GM08714 (cell line): Measurements from ENCODE around the gene TYW5.

Experiments used
- H3K4me3 ChIP-seq: fragments of 200-500 bp; sonication (Bioruptor generic); 2 replicates; pipeline ENCODE4 v1.5.1; 2014; ENCODE audit warnings: mild to moderate bottlenecking, low read length, inconsistent platforms
- ZNF274 ChIP-seq: IDR thresholded peaks from 2 replicates; pipeline ENCODE4 v1.6.1; 2012; ENCODE audit warnings: mild to moderate bottlenecking, low read depth, low read length

The TYW5 gene

GRCh38 chr2:199982126-199982843 is 27.0 kb upstream of the TYW5 start:
- no peak overlapping the region for H3K4me3 ChIP-seq
- no peak for TF ChIP-seq ZNF274

DNA sequence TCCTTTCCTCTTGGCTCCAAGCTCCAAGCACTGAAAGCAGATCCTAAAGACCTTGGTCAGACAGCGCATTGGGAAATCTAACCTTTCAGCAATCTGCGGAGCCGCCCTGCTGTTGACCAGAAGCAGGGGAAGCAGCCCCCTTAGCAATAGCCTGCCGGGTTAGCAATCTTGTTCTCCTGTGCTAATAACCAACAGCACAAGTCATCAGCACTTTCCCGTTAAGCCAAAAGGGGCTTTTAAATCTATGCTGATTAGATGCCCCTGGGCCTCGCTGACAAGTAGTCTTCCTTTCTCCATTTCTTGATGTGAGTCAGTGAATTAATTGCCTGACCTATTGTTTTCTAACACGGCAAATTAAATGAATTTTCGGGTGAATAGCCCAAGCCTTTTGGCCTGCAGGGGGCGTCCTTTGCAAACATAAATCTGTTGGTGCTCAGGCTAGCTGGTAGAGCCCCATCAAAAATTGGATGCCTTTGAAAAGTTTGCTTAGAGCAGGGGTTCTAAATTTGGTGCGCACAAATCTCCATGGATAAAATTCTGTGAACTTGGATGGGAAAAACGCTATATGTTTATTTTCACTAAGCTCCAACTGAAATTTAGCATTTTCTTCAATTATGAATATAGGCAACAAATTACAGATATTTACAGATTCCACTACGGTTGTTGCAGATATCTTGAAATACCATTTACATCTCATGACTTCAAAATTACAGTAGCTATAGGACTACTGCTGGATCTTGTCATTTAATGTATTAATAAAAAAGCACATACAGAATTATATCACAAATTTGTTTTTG is 24.7 kb upstream of the TYW5 start:
- no peak for TF ChIP-seq ZNF274
- no peak overlapping the region for H3K4me3 ChIP-seq

- no peak overlapping the region for H3K4me3 ChIP-seq
- TF ChIP-seq ZNF274: no peak
Observed at GRCh38 chr2:199979398-199979797, 24.1 kb upstream of the TYW5 start.

- no peak overlapping the region for H3K4me3 ChIP-seq
- TF ChIP-seq ZNF274: no peak
Observed at GRCh38 chr2:199977984-199978415, 22.7 kb upstream of the TYW5 start.

DNA sequence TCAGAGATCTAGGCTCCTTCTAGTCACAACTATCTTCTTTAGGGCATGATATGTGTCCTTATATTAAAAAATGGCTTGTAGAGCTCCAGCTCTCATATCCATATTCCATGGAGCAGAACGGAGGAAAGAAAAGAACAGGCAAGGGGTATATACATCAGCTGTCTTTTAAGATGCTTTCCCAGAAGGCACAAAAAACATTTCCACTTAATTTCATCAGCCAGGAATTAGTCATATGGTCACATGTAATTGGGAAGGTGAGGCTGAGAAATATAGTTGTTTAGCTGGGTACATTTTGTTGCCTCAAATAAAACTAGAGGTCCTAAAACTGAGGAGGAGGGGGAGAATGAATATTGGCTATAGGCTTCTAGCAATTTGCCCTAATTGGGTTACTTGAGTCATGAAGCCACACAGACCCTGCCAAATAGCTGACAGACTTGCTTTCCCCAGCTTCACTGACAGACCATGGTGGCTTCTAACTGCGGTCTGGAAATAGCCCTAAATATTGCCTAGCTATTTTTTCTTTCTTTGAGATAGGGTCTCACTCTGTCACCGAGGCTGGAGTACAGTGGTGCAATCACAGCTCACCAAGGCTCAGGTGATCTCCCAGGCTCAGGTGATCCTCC is 20.1 kb upstream of the TYW5 start:
- no peak overlapping the region for H3K4me3 ChIP-seq
- no peak for TF ChIP-seq ZNF274

DNA sequence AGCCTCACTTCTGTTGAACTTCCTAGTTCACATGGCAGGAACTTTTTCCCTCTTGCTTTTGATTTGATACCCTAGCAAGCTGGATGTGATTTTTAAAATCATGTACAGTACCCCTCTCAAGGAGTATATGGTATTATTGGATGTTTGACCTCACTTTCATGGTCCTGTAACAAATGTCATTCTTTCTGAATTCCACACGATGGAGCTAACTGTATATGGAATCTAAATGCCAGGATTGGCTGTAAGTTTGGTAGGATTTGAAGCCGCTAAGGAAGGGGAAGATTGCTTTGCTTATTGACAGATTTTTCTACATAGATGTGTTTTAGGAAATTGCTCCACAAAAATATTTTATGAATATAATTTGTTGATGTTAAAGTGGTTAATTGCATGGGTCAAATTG is 18.4 kb upstream of the TYW5 start:
- no peak overlapping the region for H3K4me3 ChIP-seq
- TF ChIP-seq ZNF274: no peak

GRCh38 chr2:199972088-199972626 is 16.9 kb upstream of the TYW5 start:
- TF ChIP-seq ZNF274: no peak
- no peak overlapping the region for H3K4me3 ChIP-seq

DNA sequence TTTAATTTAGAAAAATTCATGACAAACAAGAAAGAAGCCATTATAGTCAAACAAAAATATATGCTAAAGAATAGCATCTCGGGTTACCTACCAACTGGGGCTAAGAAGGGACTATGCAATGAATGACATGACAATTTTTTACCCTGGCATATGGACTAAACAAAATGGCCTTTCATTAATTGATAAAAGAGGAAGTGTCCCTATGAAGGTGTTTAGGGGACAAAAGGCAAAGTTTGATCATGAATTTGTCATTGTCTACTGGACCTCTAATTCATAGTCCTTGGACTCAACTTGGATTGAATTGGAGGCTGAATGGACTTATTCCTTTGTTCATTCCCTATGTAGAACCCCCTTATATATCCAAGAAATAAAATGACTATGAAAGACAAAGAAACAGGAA is 12.8 kb upstream of the TYW5 start:
- no peak for TF ChIP-seq ZNF274
- no peak overlapping the region for H3K4me3 ChIP-seq

DNA sequence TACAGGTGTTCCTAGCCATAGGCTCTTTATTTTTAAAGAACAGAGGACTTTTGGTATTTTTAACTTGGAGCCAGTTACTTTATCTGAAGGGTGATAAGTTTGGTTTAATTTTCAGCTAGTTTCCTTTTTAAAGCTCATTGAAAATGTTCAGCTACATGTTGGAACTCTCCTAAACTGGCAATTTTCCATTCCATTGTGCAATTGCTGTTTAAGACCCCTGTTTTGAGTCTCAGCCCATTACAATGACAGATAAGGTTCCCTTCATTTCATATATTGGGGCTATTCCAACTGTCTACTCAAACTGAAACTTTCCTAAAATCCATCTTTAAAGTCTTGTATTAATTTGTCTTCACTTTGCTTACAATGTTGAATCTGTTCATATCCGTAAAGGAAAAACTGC is 11.7 kb upstream of the TYW5 start:
- TF ChIP-seq ZNF274: no peak
- no peak overlapping the region for H3K4me3 ChIP-seq

GRCh38 chr2:199966405-199966804 is 11.1 kb upstream of the TYW5 start:
- TF ChIP-seq ZNF274: no peak
- H3K4me3 ChIP-seq: no peak overlapping the region

- H3K4me3 ChIP-seq: no peak overlapping the region
- no peak for TF ChIP-seq ZNF274
Observed at GRCh38 chr2:199962203-199962602, 6.9 kb upstream of the TYW5 start.

DNA sequence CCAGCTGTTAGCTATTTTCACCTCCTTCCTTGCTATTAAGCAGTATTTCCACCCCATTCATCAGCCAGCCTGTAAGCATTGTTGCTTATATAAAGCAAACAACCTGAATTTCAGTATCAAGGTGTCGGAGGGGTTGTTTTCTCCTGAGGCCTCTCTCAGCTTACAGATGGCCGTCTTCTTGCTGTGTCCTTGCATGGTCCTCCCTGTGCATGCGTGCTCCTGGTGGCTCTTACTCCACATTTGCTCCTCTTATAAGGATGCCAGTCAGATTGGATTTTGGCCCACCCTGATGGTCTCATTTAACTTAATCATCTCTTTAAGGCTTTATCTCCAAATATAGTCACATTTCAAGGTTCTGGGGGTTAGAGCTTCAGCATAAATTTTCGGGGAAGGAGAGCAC is 2.7 kb upstream of the TYW5 start:
- TF ChIP-seq ZNF274: no peak
- no peak overlapping the region for H3K4me3 ChIP-seq

GRCh38 chr2:199956062-199956380 is 730 bp upstream of the TYW5 start:
- H3K4me3 ChIP-seq: peak overlapping the region; percentile 93
- no peak for TF ChIP-seq ZNF274

DNA sequence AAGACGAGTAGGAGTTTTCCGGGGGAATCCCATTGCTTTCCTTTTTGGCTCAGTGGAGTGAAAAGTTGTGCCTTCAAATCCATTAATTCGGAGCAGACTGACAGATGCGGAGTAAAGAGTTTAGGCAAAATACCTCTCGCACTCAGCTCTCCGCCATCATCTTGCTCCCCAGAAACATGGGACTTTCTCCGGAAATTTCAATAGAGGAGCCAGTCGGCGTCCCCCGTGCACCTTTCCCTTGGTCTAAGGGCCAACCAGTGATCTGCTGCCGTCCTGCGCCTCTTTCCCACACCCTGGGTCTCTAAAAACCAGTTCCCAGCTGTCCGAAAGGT is 318 bp downstream of the TYW5 start:
- peak overlapping the region; percentile 93 for H3K4me3 ChIP-seq
- no peak for TF ChIP-seq ZNF274

GRCh38 chr2:199951023-199951422 is 4.3 kb downstream of the TYW5 start:
- TF ChIP-seq ZNF274: no peak
- H3K4me3 ChIP-seq: no peak overlapping the region
